ENCODE measurements around the gene USP22. TPM values are rescaled to one million over a fixed set of nuclear protein-coding genes. Genes with fewer than 3 reads are reported as not detected.
A peak's percentile ranks its signal among the peaks of the same experiment; 100 is the strongest.

USP22 gene
- total and polyA plus RNA-seq, 2 of the 13 experiments (the other 11 are each of a cell fraction or from before 2014, with no cell fraction given), result 98.0 to 130 TPM

DNA sequence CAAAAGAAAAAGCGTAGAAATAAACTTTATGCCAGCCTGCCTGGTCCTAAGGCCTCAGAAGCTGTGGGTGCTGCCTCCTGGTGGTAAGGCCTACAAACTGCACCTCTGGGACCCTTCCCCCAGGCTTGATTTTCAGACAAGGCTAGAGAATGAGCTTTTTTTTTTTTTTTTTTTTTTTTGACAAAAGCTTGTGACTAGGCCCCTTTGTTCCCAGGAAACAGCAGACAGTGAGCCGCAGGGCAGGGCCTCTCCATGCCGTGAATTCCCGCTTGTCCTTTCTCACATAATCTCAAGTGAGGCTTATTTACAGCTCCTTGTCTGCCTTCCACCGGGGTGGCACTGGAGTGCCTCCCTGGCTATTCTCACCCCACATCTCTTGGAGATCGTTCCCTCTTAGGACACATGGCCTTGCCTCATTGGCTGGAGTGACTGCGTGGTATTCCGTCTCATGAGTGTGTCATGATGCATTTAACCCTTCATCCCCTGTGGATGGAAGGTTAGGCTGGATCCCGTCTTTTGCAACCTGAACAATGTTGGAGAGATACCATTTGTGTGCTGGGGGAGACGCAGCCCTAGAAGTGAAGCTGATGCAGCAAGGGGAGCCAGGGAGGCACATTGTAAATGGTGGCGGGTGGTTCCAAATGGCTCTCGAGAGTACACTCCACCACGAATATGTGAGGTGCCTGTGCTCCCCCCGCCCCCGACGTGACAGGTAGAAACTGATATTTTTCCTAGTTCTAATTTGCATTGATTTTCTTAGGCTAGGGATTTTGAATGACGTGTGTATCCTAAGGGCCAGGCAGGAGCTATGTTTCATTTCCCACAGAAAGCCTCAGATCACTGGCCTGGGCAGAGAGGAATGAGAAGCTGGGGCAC is 49.6 kb downstream of the USP22 start:
- Histone ChIP-seq H3K27me3 (ENCODE audit: control insufficient read depth in 1 of 2, insufficient read depth in 2 of 2, low read length in 2 of 2) (no peaks in the 10 kb centered on the region), H3K36me3 (replicated peaks in 1 of 2; ENCODE audit: control insufficient read depth in 1 of 2, insufficient read depth in 2 of 2, low read length in 2 of 2) (peaks cover 0 to 1% of the 10 kb centered on the region in 2 experiments; a peak in 1 of 5 replicates), H4K20me1 (ENCODE audit: insufficient read depth, low read length) (peaks cover 4% of the 10 kb centered on the region; the same call in 1 of the 2 replicates), H3K4me3 (replicated peaks in 1 of 3; ENCODE audit: insufficient read depth in 1 of 3, low read depth in 2 of 3, low read length in 3 of 3) (no peak overlapping the region; a peak in 1 of 6 replicates), H3K4me1 (ENCODE audit: insufficient read depth, low read length) (peaks cover 33% of the 10 kb centered on the region), H2AFZ (ENCODE audit: low read length) (no peak overlapping the region), H3K4me2 (ENCODE audit: low read depth, low read length) (peak overlapping the region; percentile 43; the same call in 1 of the 2 replicates), H3K9me3 (ENCODE audit: low read length) (no peaks in the 10 kb centered on the region), H3K79me2 (ENCODE audit: insufficient read depth, low read length) (no peaks in the 10 kb centered on the region), H3K9ac (ENCODE audit: insufficient read depth, low read depth, low read length) (no peak overlapping the region), H3K27ac (ENCODE audit: extremely low read length, insufficient read depth, low read length) (peak overlapping the region; percentile 48)
- intact Hi-C loops (cut with micrococcal nuclease; ENCODE audit: unreplicated experiment), result loop anchor here (1.0 to 5.0 kb wide), 2 partner anchors 49 to 126 kb away; no protein-coding TSS in a partner anchor
- FAIRE-seq (peak; percentile 82), ATAC-seq (peak; percentile 21), DNase-seq (ENCODE audit: low spot score) (peak; percentile 58)
- 62% methylated on average over 17 of the region's 17 CpGs for WGBS (ENCODE audit: low lambda C conversion rate)
- BruUV-seq (replicated peaks), result no TSS peak
- in situ Hi-C loops (cut with HindIII; ENCODE audit: extremely low pct_ligation_motif_present, low pct_unique_long_range_greater_than_20kb), result no loop called here
- ChIA-PET CTCF (ENCODE audit: low intra/inter-chr PET ratio, low total read pairs) (interaction anchor here (1.2 kb wide), 1 partner anchor 49 kb away, joined by 11 read pairs; no protein-coding TSS in a partner anchor), POLR2A (interaction anchor here (1.0 to 1.4 kb wide), 2 partner anchors 50 kb away, joined by 3 to 4 read pairs; partner anchors contain the start of gene USP22)
- TF ChIP-seq PHF5A (CRISPR knock-in tag; IDR thresholded peaks at IDR 0.05; ENCODE audit: low read depth, unreplicated experiment), result no peak
- no peak for TF ChIP-seq SSRP1 (CRISPR knock-in tag; IDR thresholded peaks at IDR 0.05)
- TF ChIP-seq RAD21 (CRISPR knock-in tag; IDR thresholded peaks at IDR 0.05), result peak; percentile 53; the same call in 1 of the 2 replicates
- TF ChIP-seq XRCC5 (optimal IDR thresholded peaks at IDR 0.05; ENCODE audit: low read length), result peak; percentile 78
- TF ChIP-seq, protein P1, sequence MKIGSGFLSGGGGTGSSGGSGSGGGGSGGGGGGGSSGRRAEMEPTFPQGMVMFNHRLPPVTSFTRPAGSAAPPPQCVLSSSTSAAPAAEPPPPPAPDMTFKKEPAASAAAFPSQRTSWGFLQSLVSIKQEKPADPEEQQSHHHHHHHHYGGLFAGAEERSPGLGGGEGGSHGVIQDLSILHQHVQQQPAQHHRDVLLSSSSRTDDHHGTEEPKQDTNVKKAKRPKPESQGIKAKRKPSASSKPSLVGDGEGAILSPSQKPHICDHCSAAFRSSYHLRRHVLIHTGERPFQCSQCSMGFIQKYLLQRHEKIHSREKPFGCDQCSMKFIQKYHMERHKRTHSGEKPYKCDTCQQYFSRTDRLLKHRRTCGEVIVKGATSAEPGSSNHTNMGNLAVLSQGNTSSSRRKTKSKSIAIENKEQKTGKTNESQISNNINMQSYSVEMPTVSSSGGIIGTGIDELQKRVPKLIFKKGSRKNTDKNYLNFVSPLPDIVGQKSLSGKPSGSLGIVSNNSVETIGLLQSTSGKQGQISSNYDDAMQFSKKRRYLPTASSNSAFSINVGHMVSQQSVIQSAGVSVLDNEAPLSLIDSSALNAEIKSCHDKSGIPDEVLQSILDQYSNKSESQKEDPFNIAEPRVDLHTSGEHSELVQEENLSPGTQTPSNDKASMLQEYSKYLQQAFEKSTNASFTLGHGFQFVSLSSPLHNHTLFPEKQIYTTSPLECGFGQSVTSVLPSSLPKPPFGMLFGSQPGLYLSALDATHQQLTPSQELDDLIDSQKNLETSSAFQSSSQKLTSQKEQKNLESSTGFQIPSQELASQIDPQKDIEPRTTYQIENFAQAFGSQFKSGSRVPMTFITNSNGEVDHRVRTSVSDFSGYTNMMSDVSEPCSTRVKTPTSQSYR (CRISPR knock-in tag; IDR thresholded peaks at IDR 0.05; ENCODE audit: borderline replicate concordance), result peak; percentile 37; the same call in 1 of the 2 replicates
- no peak for TF ChIP-seq ARNTL (CRISPR knock-in tag; IDR thresholded peaks at IDR 0.05)
- TF ChIP-seq RBAK (CRISPR knock-in tag; IDR thresholded peaks at IDR 0.05), result no peak
- TF ChIP-seq CBX2 (IDR thresholded peaks at IDR 0.05; ENCODE audit: low read depth, low read length), result no peak
- TF ChIP-seq CBX2 (CRISPR knock-in tag; IDR thresholded peaks at IDR 0.05; ENCODE audit: low read depth), result no peak
- no peak for TF ChIP-seq HOXA7 (CRISPR knock-in tag; IDR thresholded peaks at IDR 0.05)
- TF ChIP-seq SAFB2 (CRISPR knock-in tag; IDR thresholded peaks at IDR 0.05; ENCODE audit: borderline replicate concordance, low read depth), result no peak
- TF ChIP-seq SYNCRIP (IDR thresholded peaks at IDR 0.05; ENCODE audit: insufficient read depth, low read depth, low read length), result no peak
- TF ChIP-seq ZNF652 (CRISPR knock-in tag; IDR thresholded peaks at IDR 0.05; ENCODE audit: borderline replicate concordance, low read depth), result 0 out of 2 replicates have a peak, but pooled peaks have one; percentile 55
- TF ChIP-seq SOX13 (IDR thresholded peaks at IDR 0.05), result no peak
- peak in 1 of 2 experiments; percentile 59; a peak in 2 of 4 replicates for TF ChIP-seq SOX13 (CRISPR knock-in tag; conservative IDR thresholded peaks at IDR 0.05 in 1 of 2, IDR thresholded peaks at IDR 0.05 in 1 of 2)
- TF ChIP-seq ZNF891 (CRISPR knock-in tag; IDR thresholded peaks at IDR 0.05), result no peak
